T-helper 2 cell treated with Interferon-gamma antibody and Interleukin-4, amounts not matched to agents 100 ng/mL and 5 ng/mL, for 36 hours (primary cell): Measurements from ENCODE around the gene ABCA12. TPM values are rescaled to one million over a fixed set of nuclear protein-coding genes. Genes with fewer than 3 reads are reported as not detected.
"Not testable (repeated sequence)": the region's sequence is repeated elsewhere in the genome, so short reads cannot be mapped to it uniquely, and the experiment has no call there.

Source experiments
- intact Hi-C: fragments of 100-400 bp; cut with micrococcal nuclease; formaldehyde crosslinking; loops from one replicate; pipeline ENCODE4 v1.15.1; 2023
- total RNA-seq: library from RNA; stranded (reverse); gene quantifications from 2 replicates; pipeline ENCODE4 v1.2.3, GENCODE V29; 2022

ABCA12 gene, protein sequence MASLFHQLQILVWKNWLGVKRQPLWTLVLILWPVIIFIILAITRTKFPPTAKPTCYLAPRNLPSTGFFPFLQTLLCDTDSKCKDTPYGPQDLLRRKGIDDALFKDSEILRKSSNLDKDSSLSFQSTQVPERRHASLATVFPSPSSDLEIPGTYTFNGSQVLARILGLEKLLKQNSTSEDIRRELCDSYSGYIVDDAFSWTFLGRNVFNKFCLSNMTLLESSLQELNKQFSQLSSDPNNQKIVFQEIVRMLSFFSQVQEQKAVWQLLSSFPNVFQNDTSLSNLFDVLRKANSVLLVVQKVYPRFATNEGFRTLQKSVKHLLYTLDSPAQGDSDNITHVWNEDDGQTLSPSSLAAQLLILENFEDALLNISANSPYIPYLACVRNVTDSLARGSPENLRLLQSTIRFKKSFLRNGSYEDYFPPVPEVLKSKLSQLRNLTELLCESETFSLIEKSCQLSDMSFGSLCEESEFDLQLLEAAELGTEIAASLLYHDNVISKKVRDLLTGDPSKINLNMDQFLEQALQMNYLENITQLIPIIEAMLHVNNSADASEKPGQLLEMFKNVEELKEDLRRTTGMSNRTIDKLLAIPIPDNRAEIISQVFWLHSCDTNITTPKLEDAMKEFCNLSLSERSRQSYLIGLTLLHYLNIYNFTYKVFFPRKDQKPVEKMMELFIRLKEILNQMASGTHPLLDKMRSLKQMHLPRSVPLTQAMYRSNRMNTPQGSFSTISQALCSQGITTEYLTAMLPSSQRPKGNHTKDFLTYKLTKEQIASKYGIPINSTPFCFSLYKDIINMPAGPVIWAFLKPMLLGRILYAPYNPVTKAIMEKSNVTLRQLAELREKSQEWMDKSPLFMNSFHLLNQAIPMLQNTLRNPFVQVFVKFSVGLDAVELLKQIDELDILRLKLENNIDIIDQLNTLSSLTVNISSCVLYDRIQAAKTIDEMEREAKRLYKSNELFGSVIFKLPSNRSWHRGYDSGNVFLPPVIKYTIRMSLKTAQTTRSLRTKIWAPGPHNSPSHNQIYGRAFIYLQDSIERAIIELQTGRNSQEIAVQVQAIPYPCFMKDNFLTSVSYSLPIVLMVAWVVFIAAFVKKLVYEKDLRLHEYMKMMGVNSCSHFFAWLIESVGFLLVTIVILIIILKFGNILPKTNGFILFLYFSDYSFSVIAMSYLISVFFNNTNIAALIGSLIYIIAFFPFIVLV (N-terminal part only)
- not detected in 2 replicates for total RNA-seq

DNA sequence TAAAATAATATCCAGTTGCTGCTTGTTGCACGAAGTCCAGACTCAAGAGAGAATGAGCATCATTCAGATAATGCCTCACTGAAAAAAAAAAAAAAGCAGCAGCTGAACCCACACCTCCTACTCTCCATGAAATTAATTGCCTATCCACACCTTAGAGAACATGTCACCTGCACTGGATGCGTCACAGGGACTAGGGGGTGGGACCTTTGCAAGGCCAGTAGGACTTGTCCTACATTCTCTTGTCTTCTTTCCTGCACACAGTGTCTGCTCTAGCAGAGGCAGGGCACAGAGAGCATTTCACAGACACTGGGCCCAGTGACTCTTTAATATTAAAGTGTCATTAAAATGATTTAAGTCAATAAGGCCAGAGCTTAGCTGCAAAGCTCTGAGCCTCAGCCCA, at the start of gene ABCA12:
ABCA12 (minus strand) TSS at position 148 of the 400 bp plus-strand sequence. CDS start 418 bp downstream, outside the sequence.
- intact Hi-C loops = no loop called here

DNA sequence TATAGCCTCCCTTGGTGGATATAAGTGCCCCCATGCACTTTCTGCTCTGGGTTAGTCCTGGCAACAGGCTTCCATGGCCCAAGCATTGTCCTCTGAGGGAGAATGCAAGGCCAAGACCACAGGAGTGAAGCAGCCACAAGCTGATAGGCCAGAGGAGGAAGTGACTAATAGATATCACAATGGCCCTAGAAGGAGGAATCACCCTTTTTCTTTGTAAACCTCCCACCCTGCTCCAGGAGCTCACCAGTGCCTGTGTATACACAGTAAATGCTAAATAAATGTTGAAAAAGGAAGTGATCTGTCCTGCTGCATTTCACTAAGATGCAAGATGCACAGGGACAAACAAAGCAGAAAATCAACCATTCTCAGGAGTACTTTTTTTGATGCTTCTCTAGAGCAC, 49.7 kb upstream of the ABCA12 start:
- intact Hi-C loops = no loop called here

DNA sequence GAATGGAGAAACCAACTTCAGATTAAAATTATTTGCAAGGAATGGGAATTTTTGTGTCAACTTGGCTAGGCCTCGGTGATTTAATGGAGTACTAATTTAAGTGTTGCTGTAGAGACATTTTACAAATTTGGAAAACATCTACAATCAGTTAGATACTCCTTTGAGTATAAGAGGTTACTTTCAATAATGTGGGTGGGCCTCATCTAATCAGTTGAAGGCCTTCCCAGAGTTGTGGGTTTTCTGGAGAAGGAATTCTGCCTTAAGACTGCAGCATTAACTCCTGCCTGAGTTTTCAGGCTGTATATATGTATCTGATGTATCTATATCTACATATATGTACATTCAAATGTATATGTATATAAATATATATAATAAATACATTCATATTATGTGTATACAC, 47.6 kb upstream of the ABCA12 start:
- intact Hi-C loops = no loop called here

DNA sequence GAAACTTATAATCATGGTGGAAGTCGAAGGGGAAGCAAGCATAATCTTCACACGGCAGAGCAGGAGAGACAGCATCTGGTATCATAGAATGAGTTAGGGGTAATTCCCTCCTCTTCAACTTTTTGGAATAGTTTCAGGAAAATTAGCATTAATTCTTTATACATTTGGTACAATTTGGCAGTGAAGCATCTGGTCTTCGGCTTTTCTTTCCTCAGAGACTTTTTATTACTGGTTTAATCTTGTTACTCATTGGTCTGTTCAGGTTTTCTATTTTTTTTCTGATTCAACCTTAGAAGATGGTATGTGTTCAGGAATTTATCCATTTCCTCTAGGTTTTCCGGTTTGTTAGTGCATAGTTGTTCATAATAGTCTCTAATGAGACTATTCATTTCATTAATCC, 39.7 kb upstream of the ABCA12 start:
- intact Hi-C loops = no loop called here

DNA sequence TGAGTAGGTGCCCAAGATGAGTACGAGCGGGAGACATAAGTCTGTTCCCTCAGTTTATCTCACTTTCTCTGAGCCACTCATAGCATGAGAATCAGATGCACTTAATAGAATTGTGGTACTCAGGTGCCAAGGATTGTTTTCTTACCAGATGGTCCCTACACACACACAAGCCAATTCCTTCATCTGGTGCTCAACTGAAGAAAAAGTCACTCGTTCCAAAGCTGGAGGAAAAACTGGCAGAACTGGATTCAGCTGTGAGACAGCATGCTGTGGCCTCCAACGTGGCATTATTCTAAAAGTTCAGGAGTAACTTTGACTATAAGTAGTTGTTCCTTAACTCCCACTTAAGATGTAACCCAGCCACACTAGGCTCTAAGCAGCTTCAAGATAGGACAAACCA, 33.4 kb upstream of the ABCA12 start:
- intact Hi-C loops = no loop called here

DNA sequence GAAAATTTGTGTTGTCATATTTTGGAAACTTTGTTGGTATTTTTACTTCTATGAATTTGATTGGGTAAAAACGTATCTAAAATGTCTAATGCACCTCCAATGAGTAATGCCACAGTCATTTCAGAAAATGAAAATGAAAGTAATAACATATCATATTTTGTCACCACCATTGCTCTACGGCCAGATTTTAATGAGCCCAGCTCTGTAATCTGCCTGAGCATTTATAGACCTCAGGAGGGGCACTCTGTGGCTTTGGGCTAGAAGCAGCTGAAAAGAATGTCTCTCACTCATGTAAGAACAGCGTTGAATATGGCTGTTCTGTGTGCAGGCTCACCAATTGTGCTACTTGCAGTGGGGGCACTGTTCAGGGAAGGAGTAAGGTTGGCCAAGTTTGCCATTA, 32.7 kb upstream of the ABCA12 start:
- intact Hi-C loops = no loop called here

DNA sequence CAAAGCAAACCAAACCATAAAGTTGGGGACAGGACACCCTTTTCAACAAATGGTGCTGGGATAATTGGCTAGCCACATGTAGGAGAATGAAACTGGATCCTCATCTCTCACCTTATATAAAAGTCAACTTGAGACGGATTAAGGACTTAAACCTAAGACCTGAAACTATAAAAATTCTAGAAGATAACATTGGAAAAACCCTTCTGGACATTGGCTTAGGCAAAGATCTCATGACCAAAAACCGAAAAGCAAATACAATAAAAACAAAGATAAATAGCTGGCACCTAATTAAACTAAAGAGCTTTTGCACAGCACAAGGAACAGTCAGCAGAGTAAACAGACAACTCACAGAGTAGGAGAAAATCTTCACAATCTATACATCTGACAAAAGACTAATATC, 28.1 kb upstream of the ABCA12 start:
- intact Hi-C loops = not testable (repeated sequence)

DNA sequence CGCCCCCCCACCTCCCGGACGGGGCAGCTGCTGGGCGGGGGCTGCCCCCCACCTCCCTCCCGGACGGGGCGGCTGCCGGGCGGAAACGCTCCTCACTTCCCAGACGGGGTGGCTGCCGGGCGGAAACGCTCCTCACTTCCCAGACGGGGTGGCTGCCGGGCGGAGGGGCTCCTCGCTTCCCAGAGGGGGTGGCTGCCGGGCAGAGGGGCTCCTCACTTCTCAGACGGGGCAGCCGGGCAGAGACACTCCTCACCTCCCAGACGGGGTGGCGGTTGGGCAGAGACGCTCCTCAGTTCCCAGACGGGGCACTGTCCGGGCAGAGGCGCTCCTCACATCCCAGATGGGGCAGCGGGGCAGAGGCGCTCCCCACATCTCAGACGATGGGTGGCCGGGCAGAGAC, 24.9 kb upstream of the ABCA12 start:
- intact Hi-C loops = not testable (repeated sequence)

DNA sequence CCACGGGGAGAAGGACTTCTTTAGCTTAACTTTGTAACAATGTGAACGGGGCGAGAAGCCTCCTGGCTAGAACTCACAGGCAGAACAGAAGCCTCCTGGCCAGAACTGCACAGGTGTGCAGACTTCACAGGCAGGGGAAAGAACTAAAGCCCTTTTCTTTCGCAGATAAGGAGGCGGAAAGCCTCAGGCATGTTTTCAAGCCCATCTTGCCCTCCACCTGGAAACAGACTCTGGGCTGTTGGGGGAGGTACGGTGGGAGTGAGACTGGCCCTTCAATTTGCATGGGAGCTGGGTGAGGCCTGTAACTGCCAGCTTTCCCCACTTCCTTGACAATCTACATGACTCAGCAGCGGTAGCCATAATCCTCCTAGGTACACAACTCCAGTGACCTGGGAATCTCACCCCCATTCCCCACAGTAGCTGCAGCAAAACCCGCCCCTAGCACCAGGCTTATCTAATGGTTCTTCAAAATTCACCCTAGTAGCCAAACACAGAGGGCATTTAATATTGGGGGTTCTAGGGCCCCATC, 22.9 kb upstream of the ABCA12 start:
- intact Hi-C loops = no loop called here

DNA sequence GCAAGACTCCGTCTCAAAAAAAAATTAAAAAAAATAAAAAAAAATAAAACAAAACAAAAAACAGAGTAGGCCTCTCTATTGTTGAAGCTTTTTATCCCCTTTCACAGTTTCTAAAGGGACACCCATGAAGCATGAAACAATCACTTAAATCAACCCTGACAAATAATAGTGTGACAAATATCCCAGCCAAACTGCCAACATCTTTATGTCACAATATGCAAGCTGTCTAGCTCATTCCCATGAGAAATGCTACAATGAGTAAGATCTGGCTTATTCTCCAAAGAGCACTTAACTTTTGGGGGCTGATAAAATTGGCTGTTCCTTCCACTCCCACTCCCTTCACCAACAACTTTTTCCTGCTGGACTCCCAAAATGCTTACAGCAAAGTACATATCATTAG, 21.7 kb upstream of the ABCA12 start:
- intact Hi-C loops = no loop called here

DNA sequence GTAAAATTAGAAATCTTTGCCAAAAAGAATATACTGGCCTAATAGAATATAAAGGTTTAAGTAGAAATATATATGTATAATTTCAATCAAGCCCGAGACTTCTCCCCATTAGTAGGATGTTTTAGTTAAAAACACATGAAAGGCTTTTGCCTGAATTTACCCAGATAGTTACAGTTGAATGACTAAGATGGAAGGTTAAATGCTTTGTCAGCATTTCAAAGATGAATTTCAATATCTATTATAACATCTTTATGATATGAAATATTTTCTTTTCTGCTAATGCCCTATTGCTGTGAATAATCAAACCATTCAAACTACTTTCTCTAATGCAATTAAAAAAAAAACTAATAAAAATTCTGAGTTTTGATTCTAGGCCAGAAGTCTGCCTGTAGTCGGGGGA, 18.0 kb upstream of the ABCA12 start:
- intact Hi-C loops = no loop called here

DNA sequence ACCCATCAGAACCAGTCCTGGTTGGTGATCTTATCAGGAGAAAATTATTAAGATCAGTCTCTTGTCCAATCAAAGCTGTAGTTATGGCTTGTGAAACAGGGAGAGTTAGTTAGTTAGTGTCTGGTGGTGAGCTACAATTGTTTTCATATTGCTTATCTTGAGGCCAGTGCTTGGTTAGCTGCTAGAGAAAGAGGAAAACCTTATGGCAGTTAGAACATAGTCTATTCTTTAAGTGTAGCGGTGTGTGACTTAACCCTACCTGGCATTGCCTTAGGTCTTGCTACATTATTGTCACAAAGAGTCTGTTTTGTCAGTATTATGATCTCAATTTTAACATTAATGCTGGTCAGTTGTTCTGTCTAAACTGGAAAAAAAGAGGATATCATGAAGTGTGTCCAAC, 11.5 kb upstream of the ABCA12 start:
- intact Hi-C loops = no loop called here

DNA sequence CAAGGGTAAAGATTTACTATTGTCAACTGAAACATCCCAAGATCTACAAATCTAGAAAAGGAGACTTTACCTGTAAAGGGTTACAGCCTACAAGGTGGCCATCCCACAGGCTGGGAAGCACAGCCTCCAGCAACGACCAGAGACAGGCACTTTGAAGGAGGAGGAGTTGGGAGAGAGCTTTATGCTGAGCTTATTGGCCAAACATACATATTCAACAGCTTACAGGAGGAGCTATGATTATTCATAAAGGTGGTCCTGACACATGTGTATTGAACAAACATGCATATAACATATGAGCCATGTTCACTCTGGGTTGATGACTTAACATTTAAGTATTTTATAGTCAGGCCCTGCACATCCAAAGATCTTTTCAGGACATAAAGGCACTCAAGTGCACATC, 11.1 kb upstream of the ABCA12 start:
- intact Hi-C loops = no loop called here

DNA sequence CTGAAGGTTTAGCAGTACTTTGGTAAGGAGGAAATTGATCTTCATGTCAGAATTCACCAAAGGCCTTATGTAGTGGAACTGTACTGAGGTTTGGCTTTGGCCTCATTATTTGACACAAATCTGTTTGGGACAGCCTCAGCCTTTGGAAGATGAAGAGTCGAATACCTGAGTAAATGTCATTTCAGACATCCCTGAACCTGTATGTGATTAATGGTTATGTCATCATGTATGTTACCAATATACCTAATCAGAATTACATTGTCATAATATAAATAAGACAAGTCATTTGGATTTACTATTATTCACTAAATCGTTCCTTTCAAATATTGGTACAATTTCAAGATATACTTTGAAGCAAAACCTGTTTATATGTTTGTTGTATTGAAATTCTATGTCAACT, 10.6 kb upstream of the ABCA12 start:
- intact Hi-C loops = no loop called here

DNA sequence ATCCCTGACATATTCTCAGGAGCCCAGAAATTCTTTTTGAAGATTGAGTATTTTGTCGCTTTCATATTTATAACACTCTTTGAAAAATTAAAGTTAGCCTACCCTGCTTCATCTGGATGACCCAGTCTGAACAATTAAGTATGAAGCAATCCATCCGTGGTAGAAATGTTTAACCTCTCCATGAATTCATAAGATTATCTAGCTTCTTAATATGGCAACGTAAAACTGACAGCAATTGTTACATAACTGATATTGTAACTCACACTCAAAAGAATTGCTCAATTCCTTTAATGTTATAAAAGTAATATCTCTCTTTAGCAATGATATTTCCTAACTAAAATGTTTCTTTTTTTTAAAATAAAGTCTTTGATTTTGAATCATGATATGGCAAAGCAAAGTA, 7.2 kb upstream of the ABCA12 start:
- intact Hi-C loops = no loop called here

DNA sequence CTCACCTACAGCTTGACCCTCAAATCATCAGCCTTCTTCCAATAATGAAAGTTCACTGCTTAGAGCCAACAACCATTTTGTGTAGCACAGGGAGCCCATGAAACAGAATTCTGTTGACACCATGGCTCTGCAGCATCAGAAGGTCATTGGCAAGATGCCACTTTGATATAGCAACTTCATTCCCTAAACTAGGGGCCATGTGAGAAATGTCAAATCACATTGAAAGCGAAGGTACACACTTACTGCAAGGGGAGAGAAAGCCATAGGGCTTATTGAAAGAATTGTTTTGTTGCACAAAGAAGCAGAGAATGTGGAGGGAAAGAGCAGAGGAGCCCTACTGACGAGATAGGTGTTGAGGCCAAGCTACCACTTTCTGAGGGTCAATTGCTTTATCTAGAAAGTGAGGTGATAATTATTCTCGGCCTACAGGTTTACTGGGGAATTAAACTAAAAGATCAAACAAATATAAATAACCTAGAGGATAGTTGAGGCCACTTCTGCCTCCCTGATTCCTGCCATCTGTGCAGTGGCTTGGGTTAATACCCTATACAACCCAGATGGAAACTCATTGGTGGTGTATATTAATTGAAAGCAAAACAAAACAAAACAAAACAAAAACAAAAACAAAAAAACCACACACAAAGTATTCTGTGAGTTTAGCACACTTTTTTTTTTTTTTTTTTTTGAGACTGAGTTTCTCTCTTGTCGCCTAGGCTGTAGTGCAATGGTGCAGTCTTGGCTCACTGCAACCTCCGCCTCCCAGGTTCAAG, 5.9 kb upstream of the ABCA12 start:
- intact Hi-C loops = no loop called here

DNA sequence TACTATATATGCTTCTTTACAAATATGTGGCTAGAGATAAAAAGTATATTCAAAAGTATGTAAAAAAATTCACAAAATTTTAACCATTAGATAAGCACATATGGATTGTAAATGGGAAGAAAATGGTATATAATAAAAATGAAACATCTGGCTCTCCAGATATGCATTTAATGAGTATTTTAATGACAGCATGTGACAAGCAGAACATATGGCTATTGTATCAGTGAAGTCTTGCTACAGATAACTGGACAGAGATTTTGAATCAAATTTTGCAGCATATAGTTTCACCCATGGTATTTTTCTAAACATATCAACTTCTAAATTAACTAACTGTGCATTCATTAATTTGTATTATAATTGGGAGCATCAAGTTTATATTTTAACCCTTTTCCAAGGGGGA, 5.0 kb upstream of the ABCA12 start:
- intact Hi-C loops = no loop called here

DNA sequence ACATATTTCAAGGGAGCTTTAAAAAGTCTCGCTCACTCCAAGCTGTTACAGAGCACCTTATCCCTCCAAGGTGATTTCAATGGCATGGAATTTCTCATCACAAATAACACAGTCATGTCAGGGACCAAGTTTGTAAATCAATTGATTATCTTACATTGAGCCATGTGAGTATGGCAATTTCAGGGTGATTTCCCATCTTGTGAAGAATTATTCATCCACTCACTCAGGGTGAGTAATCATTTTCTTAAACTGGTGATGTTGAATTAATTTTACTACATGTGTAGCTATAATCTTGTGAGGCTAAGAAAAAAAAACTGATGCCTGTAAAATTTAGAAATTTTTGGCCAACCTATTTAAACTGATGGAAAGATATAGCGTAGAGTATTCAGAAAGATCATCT, 3.3 kb upstream of the ABCA12 start:
- intact Hi-C loops = no loop called here

DNA sequence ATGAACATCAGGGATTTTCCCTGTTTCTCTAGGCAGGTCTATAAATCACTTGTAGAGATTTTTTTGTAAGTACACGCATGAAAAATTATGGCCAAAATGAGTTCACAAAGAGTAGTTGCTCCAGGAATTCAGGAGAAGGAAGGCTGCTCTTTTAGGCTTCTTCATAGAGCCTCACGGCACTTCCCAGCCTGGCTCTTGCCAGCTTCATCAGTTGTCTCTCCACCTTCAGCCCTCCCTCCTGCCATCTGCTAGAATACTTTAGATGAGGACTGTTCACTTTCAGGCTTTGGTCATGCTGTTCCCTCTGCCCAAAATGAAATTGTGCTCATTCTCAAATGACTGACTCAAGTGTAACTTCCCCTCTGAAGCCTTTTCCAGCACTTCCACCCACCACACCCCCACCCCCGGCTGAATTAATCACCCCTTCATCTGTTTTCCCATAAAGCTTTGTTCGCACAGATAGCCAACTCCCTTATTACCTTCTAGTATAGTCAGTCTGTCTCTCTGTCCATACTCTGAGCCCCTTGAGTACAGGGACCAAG, 1.8 kb upstream of the ABCA12 start:
- intact Hi-C loops = no loop called here

DNA sequence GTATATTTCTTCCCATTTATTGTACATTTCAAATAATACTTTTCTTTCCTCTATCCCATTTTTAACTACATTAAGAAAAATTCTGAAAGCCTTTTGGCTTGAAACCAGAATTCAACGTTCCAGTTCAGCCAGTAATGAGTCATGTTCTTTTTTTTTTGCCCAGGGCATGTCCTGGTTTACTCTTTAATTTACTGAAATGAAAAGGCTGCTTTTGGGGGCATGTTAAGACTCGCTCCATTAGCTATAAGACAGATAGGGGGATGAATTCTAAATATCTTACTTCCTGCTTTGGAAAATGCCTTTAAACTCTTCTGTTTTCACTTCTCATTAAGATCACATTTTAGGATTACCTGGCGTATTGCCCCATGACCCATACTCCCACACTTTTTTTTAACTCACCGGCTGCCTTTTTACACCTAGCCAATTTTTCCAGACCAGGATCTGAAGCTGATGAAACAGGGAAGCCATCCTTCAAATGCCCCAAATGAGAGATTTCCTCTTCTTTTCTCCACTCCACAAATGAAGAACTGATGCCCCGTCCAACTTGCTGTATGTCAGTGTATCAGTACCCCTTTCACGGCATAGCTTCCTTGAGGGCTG, 585 bp downstream of the ABCA12 start:
- intact Hi-C loops = no loop called here
